Activated CD4-positive, alpha-beta memory T cell treated with anti-CD3 and anti-CD28 coated beads for 36 hours (primary cell): Measurements from ENCODE around the gene LAMTOR4. TPM values are rescaled to one million over a fixed set of nuclear protein-coding genes. Genes with fewer than 3 reads are reported as not detected.
"Not testable (repeated sequence)": the region's sequence is repeated elsewhere in the genome, so short reads cannot be mapped to it uniquely, and the experiment has no call there.

Source experiments
- CTCF ChIA-PET: fragments of 350-600 bp; sonication (Branson Sonifier 250); formaldehyde crosslinking; loops from one replicate; lab custom pipeline; 2021; ENCODE audit warnings: antibody characterized with exemption, inconsistent platforms; lab: Charles Lee
- POLR2A ChIA-PET: fragments of 350-600 bp; sonication (Branson Sonifier 250); formaldehyde crosslinking; loops from one replicate; lab custom pipeline; 2021; ENCODE audit warnings: antibody characterized with exemption; lab: Charles Lee
- DNase-seq: peaks from one replicate; pipeline ENCODE4 v3.0.0-alpha.2; 2020
- H3K27ac Mint-ChIP-seq: one replicate; pipeline ENCODE4 v1.8.0; 2021; ENCODE audit warnings: mixed read lengths
- H3K27me3 Mint-ChIP-seq: one replicate; pipeline ENCODE4 v1.8.0; 2021; ENCODE audit warnings: mixed read lengths
- H3K36me3 Mint-ChIP-seq: one replicate; pipeline ENCODE4 v1.8.0; 2021; ENCODE audit warnings: mixed read lengths
- H3K4me1 Mint-ChIP-seq: one replicate; pipeline ENCODE4 v1.8.0; 2021; ENCODE audit warnings: low read depth, mixed read lengths
- H3K4me3 Mint-ChIP-seq: one replicate; pipeline ENCODE4 v1.8.0; 2021; ENCODE audit warnings: mild to moderate bottlenecking, mixed read lengths
- H3K9me3 Mint-ChIP-seq: one replicate; pipeline ENCODE4 v1.8.0; 2021; ENCODE audit warnings: mixed read lengths
- intact Hi-C: fragments of 100-400 bp; cut with micrococcal nuclease; formaldehyde crosslinking; loops from one replicate; pipeline ENCODE4 v1.15.1; 2023
- total RNA-seq, 2 experiments: library from RNA; stranded (reverse); gene quantifications; one replicate each; pipeline ENCODE4 v1.2.3, GENCODE V29; 2021

LAMTOR4 gene
- total RNA-seq, 2 experiments from 2014 or later = 136 to 151 TPM

DNA sequence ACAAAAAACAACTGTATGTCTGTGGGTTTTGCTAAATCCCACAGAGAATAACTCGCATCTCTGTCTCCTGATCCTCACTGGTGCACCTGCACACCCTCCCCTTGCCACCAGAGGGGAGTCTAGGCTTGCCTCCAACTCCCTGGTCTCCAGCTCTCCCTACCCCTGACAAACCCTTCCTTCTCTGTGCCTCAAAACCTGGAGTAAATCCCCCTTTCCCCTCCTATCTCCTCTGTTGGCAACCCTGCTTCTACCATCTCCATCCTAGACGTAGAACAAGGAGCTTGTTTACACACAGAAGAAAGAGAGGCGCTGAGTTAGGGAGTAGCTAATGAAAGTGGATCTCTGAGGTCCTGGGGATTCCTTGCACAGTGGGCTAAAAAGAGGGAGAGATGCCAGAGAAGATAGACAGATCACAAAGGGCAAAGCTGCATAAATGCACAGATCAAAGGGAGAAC lies 16.0 kb upstream of the LAMTOR4 start:
- POLR2A ChIA-PET = no interaction called here
- H3K27ac Mint-ChIP-seq = no peak overlapping the region
- intact Hi-C loops = loop anchor here (1.0 to 5.0 kb wide), 3 partner anchors 84 to 275 kb away; no protein-coding TSS in a partner anchor
- DNase-seq = peak; percentile 79
- no peak overlapping the region for H3K4me3 Mint-ChIP-seq
- no peaks in the 10 kb centered on the region for H3K36me3 Mint-ChIP-seq
- peaks cover 14% of the 10 kb centered on the region for H3K4me1 Mint-ChIP-seq
- H3K9me3 Mint-ChIP-seq = no peaks in the 10 kb centered on the region
- CTCF ChIA-PET = interaction anchor here (0.6 to 5.0 kb wide), 32 partner anchors 8 to 350 kb away, joined by 3 to 46 read pairs (median 4); partner anchors contain the start of genes AP4M1, GPC2, LAMTOR4 and MCM7
- H3K27me3 Mint-ChIP-seq = no peaks in the 10 kb centered on the region

DNA sequence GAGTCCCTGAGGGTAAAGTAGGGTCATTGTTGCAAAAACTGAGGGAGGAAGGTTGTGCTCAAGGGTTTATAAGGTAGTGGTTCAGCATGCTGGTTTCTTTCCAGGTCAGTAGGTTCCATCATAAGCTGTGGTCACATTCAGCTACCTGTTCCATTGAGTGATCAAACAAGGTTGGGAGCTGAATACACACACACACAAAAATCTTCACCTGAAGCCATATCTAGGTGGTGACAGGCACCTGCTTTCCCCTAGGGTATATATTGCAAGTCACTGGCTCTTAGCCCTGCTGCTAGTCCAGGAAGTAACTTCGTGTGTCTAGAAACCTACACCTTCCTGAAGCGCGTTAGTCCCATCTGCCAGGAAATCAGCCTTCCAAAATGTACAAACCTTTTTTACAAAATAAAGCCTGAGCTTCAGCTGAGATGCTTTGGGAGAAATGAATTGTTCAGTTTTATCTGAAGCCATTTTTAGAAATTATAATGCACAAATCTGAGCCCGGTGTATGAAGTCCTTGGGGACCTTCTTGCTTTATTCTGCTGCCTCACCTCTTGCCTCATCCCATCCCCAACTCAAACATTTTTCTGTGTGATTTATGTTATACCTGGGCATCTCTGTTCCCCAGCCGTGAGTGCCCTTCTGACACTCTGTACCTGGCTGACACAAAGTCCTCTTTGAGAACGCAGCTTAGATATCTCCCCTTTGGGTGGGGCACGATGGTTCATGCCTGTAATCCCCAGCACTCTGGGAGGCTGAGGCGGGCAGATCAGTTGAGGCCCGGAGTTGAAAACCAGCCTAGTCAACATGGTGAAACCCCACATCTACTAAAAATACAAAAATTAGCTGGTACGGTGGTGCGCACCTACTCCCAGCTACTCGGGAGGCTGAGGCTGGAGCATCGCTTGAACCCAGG lies 10.6 kb upstream of the LAMTOR4 start:
- Mint-ChIP-seq H3K9me3 (no peaks in the 10 kb centered on the region), H3K4me3 (no peak overlapping the region), H3K27ac (no peak overlapping the region), H3K36me3 (no peaks in the 10 kb centered on the region), H3K4me1 (peaks cover 11% of the 10 kb centered on the region), H3K27me3 (peaks cover 2% of the 10 kb centered on the region)
- POLR2A ChIA-PET = no interaction called here
- no peak for DNase-seq
- intact Hi-C loops = no loop called here
- CTCF ChIA-PET = interaction anchor here (1.5 kb wide), 1 partner anchor 270 kb away, joined by 3 read pairs; no protein-coding TSS in a partner anchor

DNA sequence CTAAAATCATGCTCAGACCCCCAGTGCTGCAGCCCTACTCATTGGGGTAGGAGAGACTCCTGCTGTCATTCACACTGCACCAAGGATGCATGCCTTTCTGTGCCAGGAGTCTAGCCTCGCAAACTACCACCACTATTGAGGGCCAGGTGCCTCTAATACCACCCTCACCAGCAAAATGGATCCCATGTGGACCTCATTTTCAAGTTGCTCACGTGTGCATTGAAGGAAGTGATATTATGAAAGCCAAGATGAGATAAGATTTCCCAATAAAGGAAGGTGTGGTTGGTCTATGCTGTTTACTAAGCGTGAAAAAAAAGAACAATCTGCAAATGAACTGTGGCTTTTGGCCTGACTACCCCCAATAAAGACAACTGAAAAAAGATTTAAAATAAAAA lies 7.2 kb upstream of the LAMTOR4 start:
- CTCF ChIA-PET = interaction anchor here (1.1 to 1.6 kb wide), 2 partner anchors 9 to 11 kb away, joined by 4 to 5 read pairs; no protein-coding TSS in a partner anchor
- peaks cover 2% of the 10 kb centered on the region for H3K27me3 Mint-ChIP-seq
- POLR2A ChIA-PET = no interaction called here
- no peak overlapping the region for H3K27ac Mint-ChIP-seq
- H3K4me1 Mint-ChIP-seq = peaks cover 11% of the 10 kb centered on the region
- no peak overlapping the region for H3K4me3 Mint-ChIP-seq
- DNase-seq = no peak
- no peaks in the 10 kb centered on the region for H3K9me3 Mint-ChIP-seq
- H3K36me3 Mint-ChIP-seq = no peaks in the 10 kb centered on the region
- intact Hi-C loops = loop anchor here (1.0 kb wide), 1 partner anchor 73 kb away; no protein-coding TSS in a partner anchor

DNA sequence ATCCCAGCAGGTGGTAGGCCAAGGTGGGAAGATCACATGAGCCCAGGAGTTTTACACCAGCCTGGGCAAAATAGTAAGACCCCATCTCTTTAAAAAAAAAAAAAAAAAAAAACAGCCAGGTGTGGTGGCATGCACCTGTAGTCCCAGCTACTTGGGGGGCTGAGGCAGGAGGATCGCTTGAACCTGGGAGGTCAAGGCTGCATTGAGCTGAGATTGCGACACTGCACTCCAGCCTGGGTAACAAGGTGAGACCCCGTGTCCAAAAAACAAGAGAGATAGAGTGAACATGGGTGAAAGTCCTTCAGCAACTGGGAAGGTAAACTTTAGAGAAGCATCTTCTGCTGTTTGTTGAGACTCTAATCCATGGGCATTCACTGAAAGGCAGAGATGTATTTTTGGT lies 6.3 kb upstream of the LAMTOR4 start:
- H3K27ac Mint-ChIP-seq = no peak overlapping the region
- POLR2A ChIA-PET = no interaction called here
- CTCF ChIA-PET = interaction anchor here (1.0 kb wide), 1 partner anchor 12 kb away, joined by 4 read pairs; no protein-coding TSS in a partner anchor
- peaks cover 11% of the 10 kb centered on the region for H3K4me1 Mint-ChIP-seq
- no peak overlapping the region for H3K4me3 Mint-ChIP-seq
- intact Hi-C loops = no loop called here
- no peaks in the 10 kb centered on the region for H3K36me3 Mint-ChIP-seq
- H3K27me3 Mint-ChIP-seq = peaks cover 2% of the 10 kb centered on the region
- H3K9me3 Mint-ChIP-seq = no peaks in the 10 kb centered on the region
- no peak for DNase-seq

DNA sequence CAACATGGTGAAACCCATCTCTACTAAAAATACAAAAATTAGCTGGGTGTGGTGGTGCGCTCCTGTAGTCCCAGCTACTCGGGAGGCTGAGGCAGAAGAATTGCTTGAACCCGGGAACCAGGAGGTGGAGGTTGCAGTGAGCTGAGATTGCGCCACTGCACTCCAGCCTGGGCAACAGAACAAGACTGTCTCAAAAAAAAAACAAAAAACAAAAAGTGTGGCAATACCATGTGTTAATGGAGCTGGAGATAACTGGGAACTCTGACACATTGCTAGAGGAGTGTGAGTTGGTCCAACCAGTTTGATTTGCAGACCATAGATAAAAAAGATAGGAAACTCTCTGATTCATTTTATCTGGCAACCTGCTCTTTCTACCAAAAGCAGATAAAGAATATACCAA lies 2.4 kb upstream of the LAMTOR4 start:
- intact Hi-C loops, DNase-seq, H3K9me3 Mint-ChIP-seq, H3K4me3 Mint-ChIP-seq, H3K27ac Mint-ChIP-seq, POLR2A ChIA-PET, H3K36me3 Mint-ChIP-seq, H3K27me3 Mint-ChIP-seq: not testable (repeated sequence)
- peaks cover 17% of the 10 kb centered on the region for H3K4me1 Mint-ChIP-seq
- CTCF ChIA-PET = interaction anchor here (6.2 kb wide), 1 partner anchor 14 kb away, joined by 46 read pairs; no protein-coding TSS in a partner anchor

DNA sequence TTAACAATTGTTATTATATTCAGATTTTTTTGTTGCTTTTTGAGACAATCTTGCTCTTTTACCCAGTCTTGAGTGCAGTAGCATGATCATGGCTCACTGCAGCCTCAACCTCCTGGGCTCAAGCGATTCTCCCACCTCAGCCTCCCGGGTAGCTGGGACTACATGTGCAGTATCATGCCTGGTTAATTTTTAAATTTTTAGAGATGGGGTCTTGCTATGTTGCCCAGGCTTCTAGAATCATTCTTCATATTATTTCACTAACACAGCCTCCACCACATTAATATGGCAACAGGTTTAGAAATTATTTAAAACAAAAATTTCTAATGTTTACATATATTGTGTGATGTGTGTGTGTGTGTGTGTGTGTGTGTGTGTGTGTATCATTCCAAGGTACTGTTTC lies 1.4 kb upstream of the LAMTOR4 start:
- ChIA-PET CTCF (interaction anchor here (2.1 to 6.2 kb wide), 2 partner anchors 15 to 70 kb away, joined by 9 to 46 read pairs; no protein-coding TSS in a partner anchor), POLR2A (interaction anchor here (1.2 kb wide), 1 partner anchor 9 kb away, joined by 3 read pairs; no protein-coding TSS in a partner anchor)
- Mint-ChIP-seq H3K36me3 (peaks cover 9% of the 10 kb centered on the region), H3K27me3 (no peaks in the 10 kb centered on the region), H3K9me3 (no peaks in the 10 kb centered on the region), H3K27ac (peak overlapping the region; percentile 94), H3K4me3 (no peak overlapping the region), H3K4me1 (peaks cover 19% of the 10 kb centered on the region)
- no peak for DNase-seq
- intact Hi-C loops = no loop called here

- intact Hi-C loops = loop anchor here (1.0 to 2.0 kb wide), 5 partner anchors 10 to 280 kb away; partner anchors contain the start of genes GPC2, MBLAC1, STAG3 and TRAPPC14
- Mint-ChIP-seq H3K27me3 (no peaks in the 10 kb centered on the region), H3K36me3 (peaks cover 15% of the 10 kb centered on the region), H3K4me3 (peak overlapping the region; percentile 95), H3K9me3 (no peaks in the 10 kb centered on the region), H3K4me1 (peaks cover 23% of the 10 kb centered on the region), H3K27ac (peak overlapping the region; percentile 94)
- DNase-seq = no peak
- POLR2A ChIA-PET = interaction anchor here (0.7 to 1.6 kb wide), 7 partner anchors 9 to 48 kb away, joined by 3 to 4 read pairs (median 3); partner anchors contain the start of genes CNPY4, GPC2 and MCM7
- CTCF ChIA-PET = interaction anchor here (1.0 to 6.2 kb wide), 4 partner anchors 9 to 70 kb away, joined by 4 to 46 read pairs (median 8); no protein-coding TSS in a partner anchor
Observed at GRCh38 chr7:100148225-100148558, 526 bp upstream of the LAMTOR4 start.

- no peak for DNase-seq
- intact Hi-C loops = no loop called here
- peaks cover 34% of the 10 kb centered on the region for H3K36me3 Mint-ChIP-seq
- H3K27me3 Mint-ChIP-seq = no peaks in the 10 kb centered on the region
- peaks cover 44% of the 10 kb centered on the region for H3K4me1 Mint-ChIP-seq
- no peak overlapping the region for H3K4me3 Mint-ChIP-seq
- H3K9me3 Mint-ChIP-seq = no peaks in the 10 kb centered on the region
- ChIA-PET CTCF (interaction anchor here (0.7 kb wide), 1 partner anchor 462 kb away, joined by 3 read pairs; no protein-coding TSS in a partner anchor), POLR2A (no interaction called here)
- H3K27ac Mint-ChIP-seq = peak overlapping the region; percentile 5
Observed at GRCh38 chr7:100152404-100152803, 3.7 kb downstream of the LAMTOR4 start.

GRCh38 chr7:100152937-100153666 lies 4.4 kb downstream of the LAMTOR4 start:
- intact Hi-C loops = no loop called here
- no peak overlapping the region for H3K27ac Mint-ChIP-seq
- H3K4me1 Mint-ChIP-seq = peaks cover 46% of the 10 kb centered on the region
- H3K36me3 Mint-ChIP-seq = peaks cover 38% of the 10 kb centered on the region
- DNase-seq = no peak
- no peaks in the 10 kb centered on the region for H3K27me3 Mint-ChIP-seq
- no peak overlapping the region for H3K4me3 Mint-ChIP-seq
- ChIA-PET POLR2A (interaction anchor here (0.6 kb wide), 1 partner anchor 68 kb away, joined by 3 read pairs; no protein-coding TSS in a partner anchor), CTCF (interaction anchor here (0.7 kb wide), 1 partner anchor 461 kb away, joined by 3 read pairs; no protein-coding TSS in a partner anchor)
- H3K9me3 Mint-ChIP-seq = no peaks in the 10 kb centered on the region

DNA sequence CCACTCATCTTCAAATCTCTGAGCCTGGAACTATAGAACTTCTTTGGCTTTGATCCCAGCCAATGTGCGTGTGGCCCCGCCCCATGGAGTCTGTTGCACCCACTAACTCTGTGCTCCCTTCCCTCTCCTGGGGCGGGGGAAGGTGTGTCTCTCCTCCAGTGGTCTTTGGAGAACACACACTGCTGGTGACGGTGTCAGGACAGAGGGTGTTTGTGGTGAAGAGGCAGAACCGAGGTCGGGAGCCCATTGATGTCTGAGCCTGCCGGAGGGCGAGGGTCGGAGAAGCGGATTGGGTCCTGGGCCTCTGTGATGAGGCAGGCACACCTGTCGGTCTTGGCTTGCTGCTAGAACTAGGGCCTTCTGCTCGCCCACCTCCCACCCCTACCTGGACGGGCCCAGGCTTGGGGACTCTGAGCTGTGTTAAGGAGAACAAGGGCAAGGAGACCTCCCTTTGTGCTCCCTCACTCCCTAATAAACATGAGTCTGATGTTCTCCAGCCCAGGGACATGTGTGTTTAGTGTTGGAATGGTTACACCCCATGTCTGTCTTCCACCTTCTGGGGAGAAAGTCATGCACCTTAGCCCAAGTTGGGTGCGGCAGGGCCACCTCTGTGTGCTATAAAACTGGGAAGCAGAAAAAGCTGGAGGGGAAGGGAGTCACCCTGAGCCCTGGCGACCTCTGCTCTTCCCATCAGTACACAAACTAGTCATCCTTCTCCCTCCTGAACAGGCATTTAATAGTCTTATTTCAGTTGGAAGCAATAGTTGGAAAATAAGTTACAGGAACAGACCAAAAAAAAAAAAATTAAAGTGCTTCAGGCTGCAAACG lies 5.2 kb downstream of the LAMTOR4 start:
- Mint-ChIP-seq H3K27ac (peak overlapping the region; percentile 51), H3K36me3 (peaks cover 38% of the 10 kb centered on the region), H3K9me3 (no peaks in the 10 kb centered on the region), H3K4me1 (peaks cover 43% of the 10 kb centered on the region), H3K4me3 (no peak overlapping the region), H3K27me3 (no peaks in the 10 kb centered on the region)
- POLR2A ChIA-PET = interaction anchor here (0.6 kb wide), 1 partner anchor 67 kb away, joined by 3 read pairs; no protein-coding TSS in a partner anchor
- CTCF ChIA-PET = no interaction called here
- no peak for DNase-seq
- intact Hi-C loops = no loop called here
